Colon (tissue), 2 donors: Measurements from ENCODE around the gene CD44.

ENCODE experiments used
- FAIRE-seq: peaks from 2 replicates; lab custom pipeline; 2012; peaks lifted over from hg19 to GRCh38; lab: Jason Lieb, UNC
- donor health status: control.
- donor health status: control.

Gene CD44

DNA sequence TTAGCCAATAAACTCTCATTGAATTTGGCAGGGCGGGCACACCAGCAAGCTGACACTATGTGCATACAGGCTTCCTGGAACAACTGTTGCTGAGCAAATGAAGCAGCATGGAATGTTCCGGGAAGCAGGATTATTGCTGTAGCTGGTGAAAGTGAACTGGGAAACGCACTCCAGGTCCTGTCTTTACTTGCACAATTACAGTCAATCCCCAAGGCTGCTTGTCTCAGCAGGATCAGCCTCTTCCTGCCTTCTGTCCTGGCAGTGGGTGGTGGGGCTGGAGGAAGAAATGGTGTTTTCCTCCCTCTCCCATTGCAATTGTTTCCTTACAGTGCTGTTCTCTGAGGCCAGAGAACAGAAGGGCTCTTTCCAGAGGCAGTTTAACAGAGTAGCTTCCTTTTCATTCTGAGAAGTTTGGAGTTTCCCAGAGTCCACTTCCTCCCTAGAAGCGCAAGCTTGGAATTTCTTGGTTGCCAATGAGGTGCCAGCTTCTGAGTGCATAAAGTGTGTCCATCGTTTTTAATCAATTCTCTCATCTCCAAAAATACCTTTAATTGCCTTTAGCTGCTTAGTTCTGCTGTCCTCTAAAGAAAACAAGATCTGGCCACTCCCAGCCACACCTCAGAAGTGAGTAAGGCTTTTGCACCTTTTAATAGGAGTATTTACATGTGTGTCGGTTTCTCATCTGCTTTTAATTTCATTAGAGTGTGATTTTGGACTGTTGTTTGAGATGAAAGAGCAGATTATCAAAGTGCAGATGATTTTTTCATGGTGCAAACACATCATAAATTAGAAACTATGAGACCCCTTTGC, 19.9 kb downstream of the CD44 start:
- no peak for FAIRE-seq

DNA sequence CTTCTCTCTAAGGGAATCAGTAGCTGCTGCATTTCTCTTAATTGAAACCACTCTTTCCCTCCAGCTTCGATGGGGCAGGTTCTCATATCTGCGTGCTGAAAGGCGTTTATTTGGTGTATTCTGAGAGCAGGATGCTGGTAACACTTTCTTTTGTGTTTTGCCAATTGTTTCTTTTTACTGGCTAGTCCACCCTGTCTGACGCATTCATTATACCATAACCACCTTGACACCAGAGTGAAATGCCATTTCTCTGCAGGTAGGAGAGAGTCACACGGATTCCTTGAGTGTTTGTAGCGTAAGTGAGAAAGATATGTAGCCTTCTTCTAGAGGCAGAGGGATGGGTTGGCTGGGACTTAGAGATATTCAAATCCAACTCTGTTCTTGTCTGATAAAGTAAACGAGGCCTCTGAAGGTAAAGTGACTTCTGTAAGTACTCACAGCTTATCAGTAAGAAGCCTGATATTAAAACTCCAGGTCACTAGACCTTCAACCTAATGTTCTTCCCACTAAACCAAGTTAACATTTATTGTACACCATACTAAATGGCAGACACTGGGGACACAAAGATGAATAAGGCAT, 21.4 kb downstream of the CD44 start:
- no peak for FAIRE-seq

- FAIRE-seq: no peak
These were observed 22.1 kb downstream of the CD44 start for GRCh38 chr11:35160902-35161597.

DNA sequence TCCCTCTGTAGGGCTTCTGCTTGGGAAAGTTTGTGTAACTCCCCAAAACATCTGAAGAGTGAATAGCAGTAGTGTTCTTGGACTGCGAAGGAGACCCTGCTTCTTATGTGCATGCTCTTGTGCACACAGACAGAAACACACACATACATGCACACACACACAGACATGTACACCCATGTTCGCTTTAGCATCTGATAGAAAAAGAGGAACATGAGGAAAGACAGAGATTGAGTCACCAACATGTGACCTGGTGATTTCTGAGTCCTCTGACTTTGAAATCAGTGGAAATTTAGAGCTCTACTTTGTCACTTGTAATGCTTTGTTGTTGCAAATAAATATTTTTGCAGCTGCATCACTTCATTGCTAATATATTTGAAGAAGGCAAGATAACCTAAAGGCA, 23.8 kb downstream of the CD44 start:
- FAIRE-seq: no peak

DNA sequence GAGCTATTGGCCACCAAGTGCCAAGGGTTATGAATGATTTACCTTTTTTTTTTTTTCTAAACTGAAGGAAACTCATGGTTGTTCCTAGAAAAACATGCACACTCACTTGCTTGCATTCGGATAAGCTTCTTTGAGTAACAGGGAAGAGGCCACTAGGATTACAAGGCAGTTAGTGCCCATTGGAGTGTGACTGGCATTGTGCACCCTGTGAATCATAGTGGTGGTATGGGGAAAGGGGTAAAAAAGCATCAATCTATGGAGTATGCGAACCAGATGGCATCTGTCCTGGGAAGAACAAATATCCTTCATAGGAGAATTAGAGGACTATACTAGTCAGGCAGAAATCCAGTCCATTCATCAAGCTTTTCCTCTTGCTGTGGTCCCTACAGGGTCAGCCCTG, 24.2 kb downstream of the CD44 start:
- FAIRE-seq: no peak

GRCh38 chr11:35163702-35164496, 24.9 kb downstream of the CD44 start:
- no peak for FAIRE-seq

DNA sequence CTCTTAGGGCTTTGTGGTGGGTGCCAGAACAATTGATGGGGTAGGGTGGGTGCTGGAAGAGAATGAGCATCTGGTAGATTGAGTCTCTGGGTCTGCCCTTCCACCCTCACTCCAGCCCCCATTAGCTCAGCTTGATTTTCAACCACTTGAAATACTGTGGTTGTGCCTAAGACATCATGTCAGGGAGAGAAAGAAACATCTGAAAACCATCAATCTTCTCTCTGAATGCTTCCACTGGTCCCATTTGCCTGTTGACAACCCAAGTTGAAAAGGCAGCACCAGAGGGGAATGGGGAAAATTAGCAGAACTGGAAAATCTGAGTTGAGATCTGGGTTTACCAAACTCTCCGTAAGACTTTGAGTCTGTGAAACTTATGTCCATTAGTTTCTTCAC, 26.1 kb downstream of the CD44 start:
- no peak for FAIRE-seq

- FAIRE-seq: no peak
These were observed 26.7 kb downstream of the CD44 start for GRCh38 chr11:35165423-35166368.

- no peak for FAIRE-seq
These were observed 27.7 kb downstream of the CD44 start for GRCh38 chr11:35166369-35167360.

DNA sequence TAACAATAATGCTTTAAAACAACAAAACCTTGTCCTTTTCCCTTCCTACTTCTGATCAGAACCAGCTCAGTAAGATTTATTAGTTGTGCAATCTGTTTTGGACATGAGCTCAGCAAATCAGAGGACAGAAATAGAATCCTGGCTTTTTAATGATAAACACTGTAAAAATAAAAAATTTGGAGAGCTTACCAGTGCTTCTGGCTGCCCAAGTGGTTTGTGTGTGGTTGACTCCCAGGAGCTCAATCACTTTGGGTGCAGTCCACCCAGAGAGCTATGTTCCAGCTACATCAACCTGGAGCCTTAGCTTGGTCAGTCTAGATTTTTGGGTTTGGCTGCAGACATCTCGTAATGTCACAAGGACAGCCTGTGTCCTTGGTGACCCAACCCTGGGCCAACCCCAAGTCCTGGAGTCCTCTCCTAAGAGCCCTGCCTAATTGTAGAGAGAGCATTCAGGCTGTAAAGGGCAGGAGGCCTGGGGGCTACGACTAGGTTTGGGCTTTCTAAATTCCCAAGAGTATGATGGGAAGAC, 28.5 kb downstream of the CD44 start:
- no peak for FAIRE-seq

DNA sequence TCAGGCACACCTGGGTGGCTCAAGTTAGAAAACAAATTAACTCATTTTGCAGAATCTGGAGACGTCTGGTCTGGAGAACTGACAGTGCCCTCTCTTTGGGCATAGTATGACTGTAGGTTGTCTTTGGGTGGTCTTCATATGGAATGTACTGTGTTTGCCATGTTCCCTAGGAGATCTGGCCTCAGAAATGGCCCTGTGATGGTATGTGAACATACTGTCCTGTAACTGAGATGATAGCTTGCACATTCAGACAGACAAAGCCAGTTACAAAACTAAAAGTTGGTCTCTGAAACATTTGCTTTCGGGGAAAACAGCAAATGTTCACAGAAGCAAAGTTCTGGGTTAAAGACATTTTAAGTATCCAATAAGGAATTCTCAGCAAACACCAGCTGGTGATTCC, 29.7 kb downstream of the CD44 start:
- no peak for FAIRE-seq

GRCh38 chr11:35169112-35169511, 30.1 kb downstream of the CD44 start:
- no peak for FAIRE-seq

DNA sequence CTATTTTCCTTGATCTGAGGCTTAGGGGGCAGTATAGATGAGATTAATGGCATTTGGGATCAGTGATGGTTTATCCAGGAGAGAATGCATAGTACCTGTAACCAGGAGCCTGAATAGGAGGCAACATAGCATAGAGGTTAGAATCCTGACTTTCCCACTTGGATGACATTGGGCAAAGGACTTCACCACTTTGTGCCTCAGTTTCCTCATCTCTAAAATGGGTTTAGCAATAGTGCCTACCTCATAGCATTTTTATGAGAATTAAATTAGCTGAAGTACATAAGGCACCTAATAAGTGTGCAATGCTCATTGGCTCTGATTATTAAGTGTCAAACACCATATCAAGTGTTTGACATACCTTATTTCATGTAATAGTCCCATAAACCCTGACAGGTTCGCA, 30.8 kb downstream of the CD44 start:
- FAIRE-seq: no peak

DNA sequence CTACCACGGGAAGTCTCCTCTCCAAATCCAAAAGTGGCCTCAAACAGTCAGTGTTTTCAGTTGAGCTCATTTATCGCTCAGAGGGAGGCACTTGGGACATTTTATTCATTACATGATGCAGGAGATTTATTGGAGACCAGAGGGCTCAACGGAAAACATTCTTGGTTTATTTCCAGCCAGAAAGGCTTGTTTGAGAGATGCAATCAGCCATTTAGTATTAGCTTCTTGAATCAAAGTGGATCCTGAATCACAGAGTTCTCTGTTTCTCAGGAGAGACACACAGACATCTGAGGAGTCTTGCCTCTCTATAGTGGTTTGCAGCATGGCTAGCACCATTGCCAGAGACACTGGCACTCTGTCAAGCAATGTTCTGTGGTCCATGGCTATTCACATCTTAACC, 31.5 kb downstream of the CD44 start:
- FAIRE-seq: no peak

DNA sequence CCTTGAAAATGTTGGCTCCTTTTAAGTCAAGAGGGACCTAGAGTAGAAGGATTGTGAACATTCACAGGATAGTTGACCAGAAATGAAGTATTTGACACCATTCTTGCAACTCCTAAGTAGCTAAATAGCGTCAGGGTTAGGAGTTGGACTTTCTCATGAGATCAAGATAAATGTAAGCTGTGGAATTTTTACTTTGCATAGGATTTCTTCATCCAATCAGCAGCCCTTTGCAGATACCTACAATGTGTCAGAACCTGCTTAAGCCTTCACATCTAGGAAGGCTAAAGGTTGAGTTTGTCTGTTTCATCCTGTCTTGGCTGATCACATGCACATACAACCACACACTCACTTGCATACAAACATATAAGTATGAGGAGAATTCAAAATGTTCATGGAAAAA, 32.3 kb downstream of the CD44 start:
- no peak for FAIRE-seq

DNA sequence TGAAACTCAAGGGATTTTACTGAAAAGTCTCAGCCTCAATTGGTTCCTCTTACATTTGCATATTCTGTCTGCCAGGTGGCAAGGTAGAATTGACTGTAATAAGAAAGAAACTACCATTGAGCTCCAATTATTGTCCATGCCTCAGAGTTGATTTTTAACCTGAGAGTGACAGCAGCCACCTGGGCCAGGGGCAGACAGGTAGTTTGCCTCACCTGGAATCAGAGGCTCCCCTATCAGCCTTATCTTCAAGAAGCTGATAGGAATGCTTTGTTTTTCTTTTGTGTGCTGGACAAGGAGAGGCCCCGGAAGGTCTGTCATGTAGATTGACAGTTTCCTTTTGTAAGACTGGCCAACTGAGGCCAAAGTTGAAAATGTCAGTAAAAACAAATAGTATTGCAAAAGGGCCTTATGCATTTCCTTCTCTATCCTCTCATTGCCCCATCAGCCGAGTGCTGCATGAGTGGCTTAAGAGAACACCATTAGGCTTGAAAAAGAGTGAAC, 34.1 kb downstream of the CD44 start:
- no peak for FAIRE-seq

DNA sequence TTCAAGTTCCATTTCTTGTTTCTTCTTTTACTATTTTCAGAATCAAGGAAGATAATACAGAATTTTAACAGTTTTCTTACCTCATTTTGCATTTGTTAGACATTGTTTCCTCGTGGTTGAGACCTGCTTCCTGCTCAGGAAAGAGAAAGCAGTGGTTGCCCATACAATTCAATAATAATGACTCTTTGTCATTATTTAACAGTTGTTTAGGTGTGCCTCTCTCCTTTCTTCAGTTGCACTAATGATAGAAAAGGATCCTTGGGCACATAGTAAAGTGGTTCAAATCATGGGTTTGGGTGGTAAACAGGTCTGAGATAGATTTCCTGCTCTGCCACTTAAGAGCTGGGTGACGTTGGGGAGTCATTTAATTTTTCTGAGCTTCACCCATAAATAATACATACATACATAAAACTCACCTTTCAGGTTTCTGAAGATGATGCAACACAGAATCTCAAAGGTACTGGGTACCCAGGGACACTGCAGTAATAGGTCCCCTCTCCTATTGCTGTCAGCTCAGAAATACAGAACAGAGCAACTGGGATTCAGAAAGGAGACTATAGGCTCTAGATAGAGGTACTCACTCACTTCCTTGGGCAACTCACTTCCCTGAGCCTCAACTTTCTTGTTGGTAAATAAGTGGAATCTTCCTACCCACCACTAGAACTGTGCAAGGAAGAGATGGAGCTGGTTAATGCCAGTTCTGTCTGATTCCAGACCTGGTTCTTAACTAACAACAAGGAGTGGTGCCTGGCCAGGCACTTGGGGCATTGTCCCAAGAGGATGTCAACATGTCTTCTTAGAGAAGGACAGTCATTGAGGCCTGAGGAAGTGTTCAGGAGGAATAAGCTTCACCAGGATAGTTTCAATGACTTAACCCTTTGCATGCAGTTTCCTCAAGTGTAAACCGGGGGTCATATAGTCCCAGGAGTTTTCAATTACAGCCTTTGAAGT, 34.9 kb downstream of the CD44 start:
- no peak for FAIRE-seq

- FAIRE-seq: no peak
These were observed 35.7 kb downstream of the CD44 start for GRCh38 chr11:35174666-35175065.

GRCh38 chr11:35177370-35177769, 38.4 kb downstream of the CD44 start:
- FAIRE-seq: no peak
